Muscle layer of colon (tissue), 2 donors: ENCODE data around the gene CLDN4.

ENCODE experiments used
- H3K27ac ChIP-seq: one replicate; pipeline ENCODE4 v1.7.0; 2013; ENCODE audit warnings: low read depth, mild to moderate bottlenecking, low read length, moderate library complexity
- H3K27me3 ChIP-seq, 2 donors: one replicate each; pipeline ENCODE4 v1.7.0; 2013; ENCODE audit warnings: low read length in 2 of 2, mild to moderate bottlenecking in 2 of 2; ENCODE audit not compliant: insufficient read depth in 2 of 2, control insufficient read depth in 1 of 2
- H3K36me3 ChIP-seq: one replicate; pipeline ENCODE4 v1.7.0; 2013; ENCODE audit warnings: mild to moderate bottlenecking, low read length; ENCODE audit not compliant: insufficient read depth
- H3K4me1 ChIP-seq: one replicate; pipeline ENCODE4 v1.7.0; 2013; ENCODE audit warnings: mild to moderate bottlenecking, low read length; ENCODE audit not compliant: insufficient read depth
- H3K4me3 ChIP-seq, 2 donors: one replicate each; pipeline ENCODE4 v1.7.0; 2013; ENCODE audit warnings: low read length in 2 of 2, low read depth in 1 of 2, mild to moderate bottlenecking in 1 of 2, moderate library complexity in 1 of 2
- H3K9ac ChIP-seq: one replicate; pipeline ENCODE4 v1.7.0; 2013; ENCODE audit warnings: low read length
- H3K9me3 ChIP-seq: one replicate; pipeline ENCODE4 v1.7.0; 2013; ENCODE audit warnings: mild to moderate bottlenecking, low read length
- donor health status: abdominal sarcoma.
- donor health status: Adenocarcinoma of cecum.

Gene CLDN4

GRCh38 chr7:73824986-73825385 lies 5.8 kb upstream of the CLDN4 start:
- H3K27ac ChIP-seq: no peak overlapping the region
- peaks cover 8% of the 10 kb centered on the region for H3K4me1 ChIP-seq
- H3K27me3 ChIP-seq: no peaks in the 10 kb centered on the region
- H3K9ac ChIP-seq: no peak overlapping the region
- no peaks in the 10 kb centered on the region for H3K9me3 ChIP-seq
- H3K4me3 ChIP-seq: no peak overlapping the region
- H3K36me3 ChIP-seq: no peaks in the 10 kb centered on the region

GRCh38 chr7:73827567-73828106 lies 3.2 kb upstream of the CLDN4 start:
- H3K27me3 ChIP-seq: peaks cover 6 to 9% of the 10 kb centered on the region in 2 donors

GRCh38 chr7:73828107-73828803 lies 2.5 kb upstream of the CLDN4 start:
- peaks cover 8% of the 10 kb centered on the region for H3K4me1 ChIP-seq
- peaks cover 6 to 9% of the 10 kb centered on the region in 2 donors for H3K27me3 ChIP-seq
- no peaks in the 10 kb centered on the region for H3K9me3 ChIP-seq
- H3K27ac ChIP-seq: no peak overlapping the region
- H3K4me3 ChIP-seq: no peak overlapping the region
- no peaks in the 10 kb centered on the region for H3K36me3 ChIP-seq
- H3K9ac ChIP-seq: no peak overlapping the region

More at GRCh38 chr7:73827567-73828106, 3.2 kb upstream of the CLDN4 start:
- Histone ChIP-seq H3K36me3 (no peaks in the 10 kb centered on the region), H3K9me3 (no peaks in the 10 kb centered on the region), H3K4me1 (peaks cover 8% of the 10 kb centered on the region), H3K27ac (no peak overlapping the region), H3K4me3 (no peak overlapping the region), H3K9ac (no peak overlapping the region)

- Histone ChIP-seq H3K9ac (no peak overlapping the region), H3K27me3 (peaks cover 6 to 9% of the 10 kb centered on the region in 2 donors), H3K36me3 (no peaks in the 10 kb centered on the region), H3K9me3 (no peaks in the 10 kb centered on the region), H3K4me3 (no peak overlapping the region), H3K4me1 (peaks cover 8% of the 10 kb centered on the region), H3K27ac (no peak overlapping the region)
These were observed 1.8 kb upstream of the CLDN4 start for GRCh38 chr7:73828972-73829371.

- H3K27me3 ChIP-seq: peaks cover 6 to 9% of the 10 kb centered on the region in 2 donors
- H3K27ac ChIP-seq: no peak overlapping the region
- no peak overlapping the region for H3K9ac ChIP-seq
- H3K36me3 ChIP-seq: no peaks in the 10 kb centered on the region
- peaks cover 8% of the 10 kb centered on the region for H3K4me1 ChIP-seq
- no peaks in the 10 kb centered on the region for H3K9me3 ChIP-seq
- H3K4me3 ChIP-seq: no peak overlapping the region
These were observed 1.3 kb upstream of the CLDN4 start for GRCh38 chr7:73829505-73829904.

GRCh38 chr7:73829921-73830680 lies 695 bp upstream of the CLDN4 start:
- Histone ChIP-seq H3K9me3 (no peaks in the 10 kb centered on the region), H3K4me3 (no peak overlapping the region), H3K27me3 (peaks cover 6 to 9% of the 10 kb centered on the region in 2 donors), H3K36me3 (no peaks in the 10 kb centered on the region), H3K4me1 (peaks cover 8% of the 10 kb centered on the region), H3K27ac (no peak overlapping the region), H3K9ac (no peak overlapping the region)

GRCh38 chr7:73831584-73831833 lies 713 bp downstream of the CLDN4 start:
- H3K4me1 ChIP-seq: peaks cover 8% of the 10 kb centered on the region
- H3K4me3 ChIP-seq: no peak overlapping the region
- peaks cover 6 to 9% of the 10 kb centered on the region in 2 donors for H3K27me3 ChIP-seq
- H3K36me3 ChIP-seq: no peaks in the 10 kb centered on the region
- H3K27ac ChIP-seq: no peak overlapping the region
- H3K9ac ChIP-seq: no peak overlapping the region
- H3K9me3 ChIP-seq: no peaks in the 10 kb centered on the region

GRCh38 chr7:73831834-73832651 lies 1.2 kb downstream of the CLDN4 start:
- Histone ChIP-seq H3K27ac (no peak overlapping the region), H3K9ac (no peak overlapping the region)

GRCh38 chr7:73832806-73833205 lies 2.0 kb downstream of the CLDN4 start:
- Histone ChIP-seq H3K9me3 (no peaks in the 10 kb centered on the region), H3K36me3 (no peaks in the 10 kb centered on the region), H3K4me3 (no peak overlapping the region), H3K4me1 (no peaks in the 10 kb centered on the region), H3K27ac (no peak overlapping the region), H3K27me3 (peaks cover 6 to 9% of the 10 kb centered on the region in 2 donors), H3K9ac (no peak overlapping the region)

More at GRCh38 chr7:73831834-73832651, 1.2 kb downstream of the CLDN4 start:
- no peak overlapping the region for H3K4me3 ChIP-seq
- H3K36me3 ChIP-seq: no peaks in the 10 kb centered on the region
- H3K9me3 ChIP-seq: no peaks in the 10 kb centered on the region
- peaks cover 6 to 9% of the 10 kb centered on the region in 2 donors for H3K27me3 ChIP-seq
- H3K4me1 ChIP-seq: peaks cover 7% of the 10 kb centered on the region

GRCh38 chr7:73833251-73833919 lies 2.6 kb downstream of the CLDN4 start:
- Histone ChIP-seq H3K9ac (no peak overlapping the region), H3K4me3 (no peak overlapping the region), H3K4me1 (no peaks in the 10 kb centered on the region)

More at GRCh38 chr7:73833251-73833919, 2.6 kb downstream of the CLDN4 start:
- Histone ChIP-seq H3K27me3 (peaks cover 6 to 9% of the 10 kb centered on the region in 2 donors), H3K36me3 (no peaks in the 10 kb centered on the region), H3K9me3 (no peaks in the 10 kb centered on the region), H3K27ac (no peak overlapping the region)
